Measurements from ENCODE around the gene OBI1. TPM values are rescaled to one million over a fixed set of nuclear protein-coding genes. Genes with fewer than 3 reads are reported as not detected.

OBI1 gene
- total RNA-seq, 1 experiment from 2014 or later, result 14.0 TPM

GRCh38 chr13:78596399-78596735, 62.6 kb downstream of the OBI1 start (continued):
- TF ChIP-seq, protein P1, sequence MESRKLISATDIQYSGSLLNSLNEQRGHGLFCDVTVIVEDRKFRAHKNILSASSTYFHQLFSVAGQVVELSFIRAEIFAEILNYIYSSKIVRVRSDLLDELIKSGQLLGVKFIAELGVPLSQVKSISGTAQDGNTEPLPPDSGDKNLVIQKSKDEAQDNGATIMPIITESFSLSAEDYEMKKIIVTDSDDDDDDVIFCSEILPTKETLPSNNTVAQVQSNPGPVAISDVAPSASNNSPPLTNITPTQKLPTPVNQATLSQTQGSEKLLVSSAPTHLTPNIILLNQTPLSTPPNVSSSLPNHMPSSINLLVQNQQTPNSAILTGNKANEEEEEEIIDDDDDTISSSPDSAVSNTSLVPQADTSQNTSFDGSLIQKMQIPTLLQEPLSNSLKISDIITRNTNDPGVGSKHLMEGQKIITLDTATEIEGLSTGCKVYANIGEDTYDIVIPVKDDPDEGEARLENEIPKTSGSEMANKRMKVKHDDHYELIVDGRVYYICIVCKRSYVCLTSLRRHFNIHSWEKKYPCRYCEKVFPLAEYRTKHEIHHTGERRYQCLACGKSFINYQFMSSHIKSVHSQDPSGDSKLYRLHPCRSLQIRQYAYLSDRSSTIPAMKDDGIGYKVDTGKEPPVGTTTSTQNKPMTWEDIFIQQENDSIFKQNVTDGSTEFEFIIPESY (IDR thresholded peaks at IDR 0.05; ENCODE audit: extremely low read depth, insufficient replicate concordance, low read length), result no peak
- no peak for TF ChIP-seq POLR2A (IDR thresholded peaks at IDR 0.05; ENCODE audit: borderline replicate concordance, extremely low read depth, insufficient read depth, insufficient read length)
- TF ChIP-seq ELF1 (IDR thresholded peaks at IDR 0.05; ENCODE audit: borderline replicate concordance, low read depth), result no peak
- no peak for TF ChIP-seq POLR2AphosphoS5 (IDR thresholded peaks at IDR 0.05; ENCODE audit: low read depth, low read length)
- TF ChIP-seq CTCF (IDR thresholded peaks at IDR 0.05 in 2 of 3, conservative IDR thresholded peaks at IDR 0.05 in 1 of 3; ENCODE audit: borderline replicate concordance in 1 of 3, insufficient read depth in 1 of 3, low read depth in 2 of 3, low read length in 2 of 3), result no peak
- no peak for TF ChIP-seq ZNF274 (IDR thresholded peaks at IDR 0.05; ENCODE audit: low read depth, low read length)

- Histone ChIP-seq H3K79me2 (ENCODE audit: insufficient read depth, low read length) (no peaks in the 10 kb centered on the region), H3K4me2 (ENCODE audit: low read length) (no peak overlapping the region), H3K27me3 (ENCODE audit: insufficient read depth, low read length) (peaks cover 42% of the 10 kb centered on the region), H3K9me2 (ENCODE audit: insufficient read depth) (no peaks in the 10 kb centered on the region), H3K4me3 (replicated peaks in 1 of 2; ENCODE audit: low read depth in 1 of 2, low read length in 2 of 2) (no peak overlapping the region), H3K36me3 (ENCODE audit: control insufficient read depth in 1 of 2, insufficient read depth in 2 of 2, low read length in 2 of 2) (no peaks in the 10 kb centered on the region), H4K20me1 (ENCODE audit: insufficient read depth) (no peaks in the 10 kb centered on the region; the same call in 1 of the 2 replicates), H3K27ac (ENCODE audit: low read depth, low read length) (no peak overlapping the region), H3K4me1 (ENCODE audit: control insufficient read depth in 1 of 2, insufficient read depth in 2 of 2, low read length in 2 of 2) (no peaks in the 10 kb centered on the region), H3K9me3 (ENCODE audit: control insufficient read depth in 1 of 2, insufficient read depth in 1 of 2, low read depth in 1 of 2, low read length in 2 of 2) (no peaks in the 10 kb centered on the region), H2AFZ (ENCODE audit: low read depth, low read length, poor library complexity, severe bottlenecking) (no peak overlapping the region), H3K9ac (ENCODE audit: low read length) (no peak overlapping the region)
- ChIA-PET POLR2A (interaction anchor here (0.6 kb wide), 1 partner anchor 886 kb away, joined by 3 read pairs; no protein-coding TSS in a partner anchor), RAD21 (ENCODE audit: low non-redundant PET in 1 of 2, low total read pairs in 2 of 2, uncharacterized antibody in 2 of 2, unreplicated experiment in 2 of 2) (no interaction called here), CTCF (no interaction called here)
- ATAC-seq (no peak), DNase-seq (ENCODE audit: low read depth, low spot score) (no peak)
- intact Hi-C loops (cut with micrococcal nuclease), result no loop called here
- no TSS peak for BruUV-seq (replicated peaks)
- TF ChIP-seq POLR2AphosphoS5 (IDR thresholded peaks at IDR 0.05; ENCODE audit: low read depth, low read length), result no peak
- no peak for TF ChIP-seq ELF1 (IDR thresholded peaks at IDR 0.05; ENCODE audit: borderline replicate concordance, low read depth)
- no peak for TF ChIP-seq YY1 (IDR thresholded peaks at IDR 0.05; ENCODE audit: extremely low read depth, insufficient replicate concordance, low read depth, low read length)
- TF ChIP-seq ZNF274 (IDR thresholded peaks at IDR 0.05; ENCODE audit: low read depth, low read length), result no peak
- no peak for TF ChIP-seq JUND (IDR thresholded peaks at IDR 0.05)
- no peak for TF ChIP-seq SRF (IDR thresholded peaks at IDR 0.05; ENCODE audit: low read depth)
- no peak for TF ChIP-seq EGR1 (IDR thresholded peaks at IDR 0.05; ENCODE audit: low read depth)
- TF ChIP-seq CTCF (IDR thresholded peaks at IDR 0.05 in 2 of 3, conservative IDR thresholded peaks at IDR 0.05 in 1 of 3; ENCODE audit: borderline replicate concordance in 1 of 3, insufficient read depth in 1 of 3, low read depth in 2 of 3, low read length in 2 of 3), result no peak
- no peak for TF ChIP-seq CBX3 (IDR thresholded peaks at IDR 0.05; ENCODE audit: low read depth)
- TF ChIP-seq TCF7L2 (IDR thresholded peaks at IDR 0.05; ENCODE audit: borderline replicate concordance, extremely low read depth, insufficient read depth, insufficient read length), result no peak
- TF ChIP-seq, protein P1 (IDR thresholded peaks at IDR 0.05; ENCODE audit: extremely low read depth, insufficient replicate concordance, low read length), result no peak
Observed at GRCh38 chr13:78595495-78596398, 63.2 kb downstream of the OBI1 start.
